Stimulated activated CD8-positive, alpha-beta memory T cell treated with anti-CD3 and anti-CD28 coated beads, Interleukin-7, amount 100 ng/mL, for 48 hours (primary cell): Measurements from ENCODE around the gene SNCB.

Experiments used
- DNase-seq, 2 donors: peaks; one replicate each; pipeline ENCODE4 v3.0.0-alpha.2; 2020; ENCODE audit warnings: low read depth in 1 of 2; ENCODE audit errors: extremely low read depth in 1 of 2

Gene SNCB

DNA sequence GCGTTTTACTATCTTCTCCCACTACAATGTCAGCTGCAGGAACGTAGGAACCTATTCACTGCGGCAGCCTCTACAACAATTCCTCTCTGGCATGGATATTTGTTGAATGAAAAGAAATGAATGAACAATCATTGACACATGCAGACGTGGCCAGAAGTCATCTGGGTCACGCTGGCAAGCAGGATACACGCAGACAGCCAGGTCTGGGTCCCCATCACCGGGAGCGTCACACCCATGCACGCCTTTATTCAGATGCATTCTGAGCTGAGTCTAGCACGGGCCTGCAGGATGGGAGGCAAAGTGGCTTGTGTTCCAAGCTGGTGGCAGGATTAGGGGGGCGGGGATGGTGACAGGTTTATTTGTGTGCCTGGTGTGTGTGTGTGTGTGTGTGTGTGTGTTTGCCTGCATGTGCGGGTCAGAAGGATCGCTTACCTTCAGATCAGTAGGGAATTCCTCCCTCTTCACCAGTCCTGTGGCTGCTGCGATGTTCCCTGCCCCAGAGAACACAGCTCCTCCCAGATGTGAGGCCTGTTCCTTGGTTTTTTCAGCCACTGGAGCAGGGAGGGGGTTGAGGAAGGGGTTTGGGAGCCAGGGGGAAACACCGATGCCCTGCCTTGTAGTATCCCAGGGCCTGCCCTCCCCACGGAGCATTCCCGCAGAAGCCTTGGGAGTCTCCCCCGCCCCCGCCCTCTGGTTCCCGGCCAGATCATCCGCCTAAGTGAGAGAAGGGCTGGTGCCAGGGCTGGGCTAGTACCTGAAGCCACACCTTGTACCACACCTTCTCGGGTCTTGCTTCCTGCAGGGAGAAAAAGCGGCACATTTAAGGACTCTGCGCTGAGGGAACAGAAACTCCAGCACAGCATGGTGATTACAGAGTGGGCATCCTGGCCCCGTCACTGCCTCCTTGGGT lies 4.1 kb downstream of the SNCB start:
- no peak for DNase-seq

DNA sequence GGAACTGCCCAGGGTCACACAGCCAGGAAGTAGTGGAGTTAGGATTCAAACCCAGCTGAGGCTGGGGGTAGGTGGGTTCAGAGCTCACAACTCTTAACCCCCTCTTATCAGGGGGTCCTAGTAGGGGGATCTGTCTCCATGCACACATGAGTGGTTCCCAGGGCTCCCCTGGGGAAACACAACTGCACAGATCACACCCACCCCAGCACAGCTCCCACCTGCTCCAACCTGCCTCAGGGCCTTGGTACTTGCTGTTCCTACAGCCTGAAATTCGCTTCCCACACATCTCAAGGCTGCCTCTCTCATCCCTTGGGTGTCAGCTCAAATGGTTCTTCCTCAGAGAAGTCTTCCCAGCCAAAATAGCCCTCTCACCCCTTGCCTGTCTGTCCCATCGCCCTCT lies 4.8 kb downstream of the SNCB start:
- DNase-seq: no peak

DNA sequence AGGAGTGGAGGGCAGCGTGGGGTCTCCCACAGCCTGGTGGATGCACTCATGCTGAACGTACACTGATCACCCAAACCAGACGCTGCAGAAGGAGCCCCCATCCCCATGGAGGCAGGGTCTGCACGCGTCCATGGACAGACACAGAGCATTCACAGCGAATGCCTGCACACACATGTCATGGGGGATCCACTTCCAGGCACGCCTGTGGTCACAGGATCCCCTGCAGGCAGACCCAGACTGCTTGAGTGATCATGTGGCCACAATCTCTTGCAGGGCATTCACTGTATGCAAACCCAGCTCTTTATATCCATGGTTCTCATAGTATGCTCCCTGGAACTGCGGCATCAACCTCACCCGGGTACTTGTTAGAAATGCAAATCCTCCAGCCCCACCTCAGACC lies 5.4 kb downstream of the SNCB start:
- no peak for DNase-seq

DNA sequence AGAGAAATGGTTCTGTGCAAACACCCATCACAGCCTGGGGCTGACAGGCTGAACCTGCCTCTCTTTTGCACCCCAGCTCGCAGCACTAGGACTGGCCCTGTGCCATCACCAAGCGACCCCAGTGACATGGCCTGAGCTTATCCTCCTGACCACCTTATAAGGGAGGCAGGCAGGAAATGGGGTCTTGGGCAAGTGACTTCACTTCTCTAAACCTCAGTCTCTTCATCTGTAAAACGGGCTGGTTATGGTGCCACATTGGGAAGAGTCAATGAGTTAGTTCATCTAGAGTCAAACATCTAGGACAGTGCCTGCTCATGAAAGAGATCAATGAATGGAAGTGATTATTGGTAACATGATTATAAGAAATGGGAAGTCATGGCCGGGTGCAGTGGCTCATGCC lies 6.2 kb downstream of the SNCB start:
- DNase-seq: no peak

DNA sequence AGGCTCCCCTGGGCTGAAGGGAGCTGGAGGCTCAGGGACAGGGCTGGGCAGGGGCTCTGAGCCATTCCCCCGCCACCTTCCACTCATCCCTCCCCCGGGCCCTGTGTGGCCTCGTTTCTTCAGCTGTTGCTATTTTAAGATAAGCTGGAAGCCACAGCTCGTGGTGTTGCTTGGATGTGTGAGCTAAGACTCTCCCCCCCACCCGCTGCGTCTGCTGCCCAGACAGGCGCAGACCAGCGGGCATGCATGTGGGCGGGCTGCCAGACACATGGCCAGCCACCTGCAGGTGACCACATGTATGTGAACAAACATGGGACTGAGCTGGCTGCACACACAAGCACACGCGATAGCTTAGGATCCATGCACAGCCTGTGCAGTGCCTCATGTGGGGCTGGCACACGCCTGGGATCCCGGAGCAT lies 8.7 kb downstream of the SNCB start:
- no peak for DNase-seq

DNA sequence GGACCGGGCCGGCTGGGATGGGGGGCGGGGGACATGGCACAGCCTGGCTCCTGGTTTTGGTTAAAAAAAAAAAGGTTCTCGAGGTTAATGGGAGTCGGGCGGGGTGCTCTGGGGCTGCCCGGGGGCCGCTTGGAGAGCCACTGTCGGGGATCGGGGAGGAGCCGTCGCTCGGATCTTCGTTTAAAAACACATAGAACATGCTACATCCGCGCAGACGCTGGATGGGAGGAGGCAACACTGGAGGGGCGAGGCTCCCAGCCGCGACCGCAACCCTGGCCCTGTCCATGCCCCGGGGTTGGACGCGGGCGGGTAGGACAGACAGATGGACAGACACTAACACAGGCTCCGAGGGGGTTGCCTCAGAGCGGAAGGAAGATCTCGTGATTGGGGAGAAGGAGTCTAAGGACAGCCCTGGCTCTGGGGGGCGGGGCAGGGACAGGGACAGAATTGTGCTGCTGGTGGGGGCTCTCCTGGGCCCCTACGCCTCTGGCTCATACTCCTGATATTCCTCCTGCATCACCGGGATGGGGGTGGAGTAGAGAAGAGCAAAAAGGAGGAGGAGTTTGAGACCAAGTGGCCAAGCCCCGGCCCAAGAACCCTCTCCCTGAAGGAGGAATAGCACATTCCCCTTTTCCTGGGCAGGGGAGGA lies 9.9 kb downstream of the SNCB start:
- DNase-seq: no peak

DNA sequence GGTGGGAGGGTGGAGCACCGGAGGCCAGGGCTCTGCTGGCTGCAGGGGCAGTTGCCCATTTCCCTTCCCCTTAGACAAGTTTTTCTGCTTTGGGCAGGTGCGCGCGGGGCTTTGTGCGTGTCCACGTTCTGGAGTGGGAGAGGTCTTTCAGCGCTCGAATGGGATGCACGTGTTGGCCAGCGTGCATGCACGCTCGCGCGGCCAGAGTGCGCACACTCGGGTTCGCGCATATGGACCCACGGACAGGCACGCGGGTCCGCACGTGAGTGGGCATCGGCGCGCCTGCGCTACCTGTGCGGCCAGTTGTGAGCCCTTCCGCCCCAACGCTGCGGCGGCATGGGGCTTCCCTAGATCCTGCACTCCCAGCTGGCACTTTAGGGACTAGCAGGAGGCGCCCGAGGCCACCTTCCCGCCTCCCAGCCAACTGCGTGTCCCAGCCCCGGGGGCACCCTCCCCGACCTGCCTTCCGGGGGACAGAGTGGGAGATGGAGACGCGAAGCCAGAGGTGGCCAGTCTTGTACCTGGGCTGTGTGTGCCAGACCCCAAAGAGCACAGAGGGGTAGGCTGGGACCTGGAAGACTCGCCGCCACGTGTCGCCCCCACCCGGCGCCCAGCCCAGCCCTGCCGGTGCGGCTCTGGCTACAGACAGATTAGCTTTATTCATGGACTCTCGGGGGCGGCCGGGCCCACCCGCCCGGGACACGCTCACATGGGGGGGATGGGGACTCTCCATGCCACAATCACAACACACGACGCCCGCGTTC lies 10.6 kb downstream of the SNCB start:
- no peak for DNase-seq

DNA sequence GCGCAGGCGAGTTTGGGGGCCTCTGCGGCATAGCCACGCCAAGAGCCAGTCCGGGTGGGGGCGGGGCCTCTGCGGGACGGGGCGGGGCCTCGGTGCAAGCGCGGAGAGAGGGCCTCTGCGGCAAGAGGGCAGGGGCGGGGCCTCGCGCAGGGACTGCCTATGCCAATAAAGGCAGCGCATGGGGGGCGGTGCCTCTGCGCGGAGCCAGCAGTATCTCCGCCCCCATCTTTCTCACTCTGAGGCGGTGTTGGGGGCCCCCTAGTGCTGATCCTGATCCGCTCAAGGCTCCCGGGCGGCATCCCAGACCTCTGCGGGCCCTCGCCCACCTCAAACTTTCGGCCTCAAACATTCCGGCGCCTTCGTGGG lies 11.1 kb downstream of the SNCB start:
- peak; percentile 75 to 89 for DNase-seq

DNA sequence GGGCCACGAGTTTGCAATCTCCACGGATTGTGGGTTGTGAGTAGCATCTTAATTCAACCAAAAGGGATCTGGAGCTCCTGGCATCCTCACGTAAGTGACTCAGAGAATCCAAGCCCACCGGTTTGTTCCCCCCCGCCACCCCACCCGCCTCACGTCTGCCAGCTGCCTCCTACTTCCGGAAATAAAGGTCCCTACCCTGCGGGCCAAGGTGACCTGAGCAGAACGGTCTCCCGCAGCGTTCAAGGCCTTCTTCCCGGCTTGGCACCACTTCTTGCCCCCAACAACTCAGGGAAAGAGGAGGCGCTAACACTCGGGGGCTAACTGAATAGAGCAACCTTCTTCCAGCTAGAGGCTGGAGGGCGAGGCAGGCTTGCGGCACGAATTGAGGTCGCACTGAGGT lies 11.6 kb downstream of the SNCB start:
- DNase-seq: no peak

DNA sequence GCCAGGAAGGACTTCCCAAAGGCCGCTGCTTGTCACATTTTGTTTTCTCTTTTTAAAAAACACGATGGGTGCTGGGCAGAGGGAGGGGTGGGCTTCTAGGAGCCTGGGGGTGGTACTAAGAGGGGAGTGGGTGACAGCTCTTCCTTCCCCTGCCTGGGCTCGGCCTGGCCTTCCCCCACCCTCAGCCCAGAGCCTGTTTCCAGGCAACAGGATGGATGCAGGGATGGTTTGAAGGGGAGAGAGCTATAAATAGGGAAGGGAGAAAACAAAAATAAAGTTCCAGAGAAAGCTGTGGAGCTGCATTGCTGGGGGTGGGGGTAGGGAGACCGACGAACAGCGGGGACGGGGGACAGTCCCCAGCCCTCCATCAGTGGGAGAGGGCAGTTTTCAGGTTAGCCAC lies 13.8 kb downstream of the SNCB start:
- no peak for DNase-seq

DNA sequence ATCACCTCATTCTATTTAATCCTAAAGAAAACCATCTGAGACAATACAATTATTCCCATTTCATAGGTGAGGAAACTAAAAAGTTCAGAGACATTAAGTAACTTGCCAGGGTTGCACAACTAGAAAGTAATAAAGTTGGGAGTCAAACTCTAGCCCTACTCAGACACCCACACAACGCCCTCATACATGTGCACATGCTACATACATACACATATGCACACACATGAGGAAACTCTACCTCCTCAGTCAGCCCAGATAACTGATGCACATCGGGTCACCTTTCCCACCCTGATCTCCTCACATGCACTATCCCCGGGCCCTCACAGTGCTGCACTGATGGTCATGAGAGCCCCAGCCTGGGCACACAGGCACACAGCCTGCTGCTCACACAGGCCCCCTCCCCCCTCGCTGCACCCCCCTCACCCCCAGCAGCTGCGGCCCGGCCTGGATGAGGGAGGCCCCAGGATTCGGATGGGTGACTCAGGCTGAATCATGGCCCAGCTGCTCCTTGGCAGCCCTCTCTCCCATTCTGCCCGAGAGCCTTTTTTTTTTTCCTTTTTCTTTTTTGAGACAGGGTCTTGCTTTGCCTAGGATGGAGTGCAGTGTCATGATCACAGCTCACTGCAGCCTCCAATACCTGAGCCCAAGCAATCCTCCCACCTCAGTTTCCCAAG lies 15.4 kb downstream of the SNCB start:
- no peak for DNase-seq

DNA sequence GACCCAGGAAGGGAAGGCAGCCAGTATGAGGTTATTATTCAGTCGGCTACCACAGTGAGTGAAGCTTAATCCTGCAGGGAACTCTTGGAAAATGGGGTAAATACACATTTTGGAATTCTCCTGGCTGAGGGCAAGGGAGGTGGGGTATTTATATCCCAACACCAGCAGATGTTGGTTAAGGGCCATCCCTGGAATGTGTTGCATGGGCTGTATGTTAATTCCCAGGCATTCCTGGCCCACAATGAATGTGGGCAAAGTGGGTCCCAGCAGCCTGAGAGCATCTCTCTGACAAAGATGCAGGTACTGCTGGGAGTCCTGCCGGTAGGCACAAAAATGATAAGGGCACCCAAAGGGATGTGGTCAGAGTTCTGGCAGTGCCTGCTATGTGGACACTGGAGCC lies 17.5 kb downstream of the SNCB start:
- no peak for DNase-seq

DNA sequence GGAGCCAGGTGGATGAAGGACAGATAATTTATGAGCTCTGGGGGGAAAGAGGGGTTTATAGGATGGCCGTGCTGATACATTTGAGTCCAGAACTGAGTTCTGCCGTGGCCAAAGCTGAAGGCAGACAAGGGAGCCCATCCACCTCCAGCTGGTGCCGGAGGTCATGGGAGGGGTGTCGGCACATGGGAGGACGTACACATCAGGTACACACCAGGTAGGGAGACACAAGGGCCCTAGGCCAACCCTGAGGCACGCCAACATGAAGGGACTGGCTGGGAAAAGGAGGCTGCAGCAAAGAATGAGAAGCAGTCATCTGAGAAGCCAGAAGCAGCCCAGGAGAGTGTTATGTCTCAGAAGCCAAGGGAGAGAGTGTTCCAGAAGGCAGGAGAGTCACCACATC lies 18.3 kb downstream of the SNCB start:
- DNase-seq: no peak

DNA sequence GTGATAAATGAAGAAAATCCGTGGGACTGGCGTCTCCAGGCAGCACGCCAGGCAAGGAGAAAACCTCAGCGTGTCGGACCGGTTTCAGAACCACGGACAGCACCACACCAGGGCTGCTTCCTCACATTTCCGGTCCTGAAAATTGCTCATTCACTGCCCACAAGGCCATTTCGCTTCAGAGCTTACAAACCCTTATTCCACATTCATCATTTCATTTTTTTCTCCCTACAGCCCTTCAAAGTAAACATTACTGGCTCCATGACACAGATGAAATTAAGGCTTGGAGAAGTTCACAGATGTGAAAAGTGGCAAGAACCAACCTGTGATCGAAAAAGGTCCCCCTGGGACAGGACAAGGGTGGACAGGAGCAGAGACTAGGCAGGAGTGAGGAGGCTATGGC lies 18.9 kb downstream of the SNCB start:
- DNase-seq: peak in 1 of 2 donors; percentile 25

DNA sequence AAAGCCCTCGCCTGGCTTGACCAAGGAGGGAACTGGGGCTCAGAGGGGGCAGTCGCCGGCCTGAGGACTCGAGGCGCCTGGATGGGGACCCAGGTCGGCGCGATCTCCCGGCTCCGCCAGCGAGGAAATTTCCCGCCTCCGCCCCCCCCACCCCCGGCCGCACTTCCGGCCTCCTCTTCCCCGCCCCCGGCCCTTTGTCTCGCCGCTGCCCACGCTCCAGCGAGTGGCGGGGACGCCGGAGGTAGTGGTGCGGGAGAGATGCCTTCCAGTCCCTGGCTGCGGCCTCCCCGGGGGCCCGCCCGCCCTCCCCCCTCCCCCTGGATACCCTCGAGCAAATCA lies 19.9 kb downstream of the SNCB start:
- no peak for DNase-seq

DNA sequence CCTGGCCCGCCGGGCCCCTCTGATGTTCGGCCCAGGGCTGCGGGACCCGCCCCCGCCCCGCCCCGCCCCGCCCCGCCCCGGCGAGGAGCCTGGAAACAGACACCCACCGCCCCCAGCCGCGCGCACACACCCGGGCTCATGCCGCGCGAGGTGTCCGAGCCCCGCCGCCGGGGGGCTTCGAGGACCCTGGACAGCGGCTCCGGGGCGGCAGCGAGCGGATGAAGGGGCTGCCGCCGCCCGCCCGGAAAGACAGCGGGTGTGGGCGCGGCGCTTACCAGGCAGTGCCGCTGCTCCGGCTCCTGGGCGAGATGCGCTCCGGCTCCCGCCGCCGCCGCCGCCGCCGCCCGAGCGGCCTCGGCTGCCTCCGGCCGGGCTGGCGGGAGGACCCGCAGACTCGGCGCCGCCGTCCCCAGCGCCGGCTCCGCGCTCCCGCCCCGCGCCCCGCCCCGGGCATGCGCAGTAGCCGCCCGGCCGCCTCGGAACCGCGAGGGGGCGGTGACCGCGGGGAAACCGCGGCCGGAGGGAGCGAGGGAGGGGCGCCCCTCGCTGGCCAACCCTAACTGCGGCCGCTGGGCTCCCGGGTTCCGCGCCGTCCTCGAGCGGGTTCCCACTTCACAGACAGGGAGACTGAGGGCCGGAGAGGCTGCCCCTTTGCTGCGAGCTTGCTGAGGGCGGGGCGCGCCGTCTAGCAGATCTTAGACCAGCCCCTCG lies 20.5 kb downstream of the SNCB start, which contains the start of gene GPRIN1:
Gene GPRIN1, minus strand, starts transcription at position 433 of the 711 bp plus-strand sequence. CDS start 10,322 bp downstream, outside the sequence.
- peak; percentile 23 to 50 for DNase-seq

DNA sequence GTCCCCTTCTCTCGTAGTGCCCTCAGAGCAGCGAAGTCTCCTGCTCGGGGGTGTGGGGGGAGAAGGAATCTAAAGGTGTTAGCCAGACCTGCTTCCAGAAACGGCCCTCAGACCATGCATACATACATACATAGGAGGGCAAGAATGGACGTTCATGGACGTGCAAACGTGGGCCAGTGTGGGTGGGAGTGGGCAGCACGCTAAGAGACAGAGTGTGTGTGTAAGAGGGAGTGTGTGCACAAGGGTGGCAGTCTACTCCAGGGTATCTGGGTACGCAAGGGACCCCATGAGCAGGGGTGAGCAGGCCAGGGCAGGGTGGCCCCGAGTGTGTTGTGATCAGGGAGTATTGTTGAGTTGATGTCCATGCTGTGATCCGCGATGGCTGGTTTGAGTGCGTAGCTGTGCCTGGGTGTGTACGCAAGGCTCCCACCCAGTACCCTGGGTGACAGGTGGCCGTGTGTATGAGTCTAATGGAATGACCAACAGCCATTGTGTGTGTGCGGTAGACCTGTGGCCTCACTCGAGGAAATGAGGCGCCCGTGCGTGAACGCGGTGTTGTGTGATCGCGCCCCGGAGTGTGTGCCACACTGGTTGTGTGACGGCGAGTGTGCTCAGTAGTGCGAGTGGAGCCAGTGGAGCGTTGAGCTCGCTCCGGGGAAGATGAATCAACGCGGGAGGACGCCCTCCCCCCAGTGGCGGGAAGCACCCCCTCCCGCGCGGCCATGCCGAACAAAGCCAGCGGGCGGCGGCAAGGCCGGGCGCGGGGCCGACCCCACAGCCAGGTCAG lies 21.2 kb downstream of the SNCB start:
- DNase-seq: no peak

DNA sequence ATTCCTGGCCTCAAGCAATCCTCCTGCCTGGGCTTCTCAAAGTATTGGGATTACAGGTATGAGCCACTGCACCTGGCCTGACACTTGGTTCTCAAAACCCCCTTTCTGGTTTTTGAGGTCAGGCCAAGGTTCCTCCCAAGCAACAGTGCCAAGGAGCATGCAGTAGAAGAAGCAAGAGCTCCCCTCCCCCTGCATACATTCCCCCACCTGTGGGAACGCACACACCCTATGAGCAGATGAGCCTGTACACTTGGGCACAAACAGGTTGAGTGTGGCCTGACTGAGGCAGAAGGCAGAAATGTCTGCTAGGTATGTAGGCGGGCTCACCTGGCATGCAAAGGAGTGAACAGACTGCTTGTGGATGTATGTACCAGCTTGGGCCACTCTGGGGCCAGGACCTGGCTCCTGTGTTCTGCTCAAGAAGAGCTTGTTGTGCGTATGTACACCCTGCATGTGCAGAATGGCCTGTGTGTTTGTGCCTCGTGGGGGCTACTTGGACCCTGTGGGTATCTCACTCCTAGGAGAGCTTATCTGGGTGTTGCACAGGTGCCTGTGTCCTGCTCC lies 22.1 kb downstream of the SNCB start:
- no peak for DNase-seq

DNA sequence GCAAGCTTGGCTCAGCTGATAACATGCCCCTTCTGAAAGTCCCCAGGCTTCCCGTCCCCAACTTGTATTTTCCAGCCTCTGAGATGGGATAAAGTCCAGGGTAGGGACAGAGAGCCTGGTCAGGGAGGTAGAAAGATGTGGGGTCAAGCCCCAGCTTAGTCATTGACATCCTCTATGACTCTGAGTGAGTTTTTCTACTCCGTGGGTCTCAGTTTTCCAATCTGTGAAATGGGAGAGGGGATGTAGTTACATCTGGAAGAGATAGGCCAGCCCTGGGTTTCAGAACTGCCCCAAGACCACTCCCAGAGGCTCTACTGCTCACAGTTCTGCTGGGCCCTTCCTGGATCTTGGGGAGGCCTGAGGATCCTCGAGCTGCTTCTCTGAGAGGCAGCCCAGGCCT lies 23.5 kb downstream of the SNCB start:
- DNase-seq: no peak
